ENCODE results near the gene CST8. TPM values are rescaled to one million over a fixed set of nuclear protein-coding genes. Genes with fewer than 3 reads are reported as not detected.

The CST8 gene
- total RNA-seq, 1 experiment from 2014 or later, result not detected

- no peak overlapping the region for H3K14ac ChIP-seq (ENCODE audit: insufficient read depth, low read length)
- Mint-ChIP-seq H3K4me3 (no peak overlapping the region), H3K36me3 (ENCODE audit: insufficient read depth in 1 of 3, low read depth in 3 of 3) (no peaks in the 10 kb centered on the region), H3K27ac (no peak overlapping the region; a peak in 1 of 7 replicates), H3K9me3 (0 out of 5 replicates have a peak, but pooled peaks cover 0 to under 1% of the 10 kb centered on the region in 2 experiments), H3K27me3 (ENCODE audit: low read depth) (peaks cover 10% of the 10 kb centered on the region), H3K4me1 (peaks cover 40 to 41% of the 10 kb centered on the region in 2 experiments)
- no peak overlapping the region for H2BK120ac ChIP-seq (ENCODE audit: low read depth, low read length, poor library complexity, severe bottlenecking)
- H3K56ac ChIP-seq (ENCODE audit: insufficient read length, low read depth, low read length), result no peak overlapping the region
- no peaks in the 10 kb centered on the region for H3K79me2 ChIP-seq (ENCODE audit: insufficient read depth, low read length)
- no peak overlapping the region for H3K27ac ChIP-seq (ENCODE audit: insufficient read length, low read depth, low read length)
- no peak overlapping the region for H4K5ac ChIP-seq (ENCODE audit: insufficient read length, low read depth, low read length)
- no peak overlapping the region for H3K9ac ChIP-seq (ENCODE audit: extremely low read depth, insufficient read length, low read length)
- peaks cover 8% of the 10 kb centered on the region; the same call in 1 of the 2 replicates for H3K4me1 ChIP-seq (ENCODE audit: insufficient read depth, low read length)
- H3K23ac ChIP-seq (ENCODE audit: insufficient read length, low read depth, low read length), result no peak overlapping the region
- no CpG with 5 or more reads among the region's 8 CpGs for WGBS (ENCODE audit: extremely low coverage, insufficient read length, low lambda C conversion rate)
- no peak for DNase-seq
- no peaks in the 10 kb centered on the region for H3K23me2 ChIP-seq (ENCODE audit: insufficient read length, low read depth, low read length, poor library complexity, severe bottlenecking)
- H2BK12ac ChIP-seq (ENCODE audit: insufficient read length, low read depth, low read length), result no peak overlapping the region
- H3K79me1 ChIP-seq (ENCODE audit: insufficient read depth, low read depth, low read length, poor library complexity, severe bottlenecking), result no peaks in the 10 kb centered on the region
- TF ChIP-seq, protein P1, sequence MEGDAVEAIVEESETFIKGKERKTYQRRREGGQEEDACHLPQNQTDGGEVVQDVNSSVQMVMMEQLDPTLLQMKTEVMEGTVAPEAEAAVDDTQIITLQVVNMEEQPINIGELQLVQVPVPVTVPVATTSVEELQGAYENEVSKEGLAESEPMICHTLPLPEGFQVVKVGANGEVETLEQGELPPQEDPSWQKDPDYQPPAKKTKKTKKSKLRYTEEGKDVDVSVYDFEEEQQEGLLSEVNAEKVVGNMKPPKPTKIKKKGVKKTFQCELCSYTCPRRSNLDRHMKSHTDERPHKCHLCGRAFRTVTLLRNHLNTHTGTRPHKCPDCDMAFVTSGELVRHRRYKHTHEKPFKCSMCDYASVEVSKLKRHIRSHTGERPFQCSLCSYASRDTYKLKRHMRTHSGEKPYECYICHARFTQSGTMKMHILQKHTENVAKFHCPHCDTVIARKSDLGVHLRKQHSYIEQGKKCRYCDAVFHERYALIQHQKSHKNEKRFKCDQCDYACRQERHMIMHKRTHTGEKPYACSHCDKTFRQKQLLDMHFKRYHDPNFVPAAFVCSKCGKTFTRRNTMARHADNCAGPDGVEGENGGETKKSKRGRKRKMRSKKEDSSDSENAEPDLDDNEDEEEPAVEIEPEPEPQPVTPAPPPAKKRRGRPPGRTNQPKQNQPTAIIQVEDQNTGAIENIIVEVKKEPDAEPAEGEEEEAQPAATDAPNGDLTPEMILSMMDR (conservative IDR thresholded peaks at IDR 0.05), result no peak
- H2BK20ac ChIP-seq (ENCODE audit: low read depth, low read length, poor library complexity, severe bottlenecking), result no peak overlapping the region
- no peak overlapping the region for H3T11ph ChIP-seq (ENCODE audit: low read length)
- H3K4ac ChIP-seq (ENCODE audit: low read depth, low read length), result no peak overlapping the region
- no peak overlapping the region for H3K4me2 ChIP-seq (ENCODE audit: insufficient read depth, insufficient read length, low read length)
- H3K18ac ChIP-seq (ENCODE audit: insufficient read length, low read depth, low read length), result no peak overlapping the region
- H4K8ac ChIP-seq (replicated peaks; ENCODE audit: insufficient read length, low read depth, low read length), result no peak overlapping the region
- no peaks in the 10 kb centered on the region for H4K20me1 ChIP-seq (ENCODE audit: control insufficient read depth, insufficient read depth, insufficient read length)
- no peak overlapping the region for H2AK5ac ChIP-seq (ENCODE audit: insufficient read length, low read length)
- no peak overlapping the region for H2BK15ac ChIP-seq (ENCODE audit: low read depth, low read length)
- H4K91ac ChIP-seq (ENCODE audit: insufficient read length, low read depth, low read length), result no peak overlapping the region
- H2AFZ ChIP-seq (ENCODE audit: low read length), result no peak overlapping the region
- H2BK5ac ChIP-seq (ENCODE audit: insufficient read length, low read length), result no peak overlapping the region
- H3K27me3 ChIP-seq (ENCODE audit: insufficient read depth, low read length), result no peaks in the 10 kb centered on the region
- no peaks in the 10 kb centered on the region for H3K9me3 ChIP-seq (ENCODE audit: control insufficient read depth, low read depth, low read length)
These were observed 17.7 kb downstream of the CST8 start for GRCh38 chr20:23508449-23509229.
